Liver (tissue), 9 donors: ENCODE data around the gene FBXO21. TPM values are rescaled to one million over a fixed set of nuclear protein-coding genes. Genes with fewer than 3 reads are reported as not detected.

Source experiments
- DNase-seq: peaks from one replicate; pipeline ENCODE4 v3.0.0-alpha.2; 2017; ENCODE audit warnings: low spot score
- H3K27ac ChIP-seq, 2 donors: one replicate each; pipeline ENCODE4 v1.7.0; 2013; ENCODE audit warnings: inconsistent platforms in 2 of 2, low read length in 2 of 2, control low read depth in 1 of 2, low read depth in 1 of 2, mild to moderate bottlenecking in 1 of 2
- H3K27me3 ChIP-seq, 4 donors: one replicate each; pipeline versions ENCODE4 v1.6.1 to v1.7.0; 2013; ENCODE audit warnings: low read length in 3 of 4, inconsistent platforms in 1 of 4, mild to moderate bottlenecking in 1 of 4, moderate library complexity in 1 of 4; ENCODE audit not compliant: control insufficient read depth in 4 of 4, insufficient read depth in 4 of 4
- H3K36me3 ChIP-seq, 4 donors: one replicate each; pipeline versions ENCODE4 v1.6.1 to v1.7.0; 2013; ENCODE audit warnings: low read length in 3 of 4, mild to moderate bottlenecking in 3 of 4, low read depth in 1 of 4, moderate library complexity in 1 of 4; ENCODE audit not compliant: control insufficient read depth in 4 of 4, insufficient read depth in 3 of 4
- H3K4me1 ChIP-seq, 4 donors: one replicate each; pipeline versions ENCODE4 v1.6.1 to v1.7.0; 2013; ENCODE audit warnings: low read length in 3 of 4, mild to moderate bottlenecking in 3 of 4, moderate library complexity in 1 of 4; ENCODE audit not compliant: control insufficient read depth in 4 of 4, insufficient read depth in 4 of 4
- H3K4me3 ChIP-seq, 3 donors: one replicate each; pipeline versions ENCODE4 v1.6.1 to v1.7.0; 2013; ENCODE audit warnings: low read length in 3 of 3, control low read depth in 1 of 3, low read depth in 1 of 3, mild to moderate bottlenecking in 1 of 3
- H3K9ac ChIP-seq, 2 donors: one replicate each; pipeline ENCODE4 v1.7.0; 2013; ENCODE audit warnings: low read length in 2 of 2, mild to moderate bottlenecking in 2 of 2, moderate library complexity in 2 of 2, control low read depth in 1 of 2, low read depth in 1 of 2
- H3K9me3 ChIP-seq, 4 donors: one replicate each; pipeline versions ENCODE4 v1.6.1 to v1.7.0; 2013; ENCODE audit warnings: low read length in 3 of 4; ENCODE audit not compliant: control insufficient read depth in 4 of 4
- EGR1 ChIP-seq, 2 donors: IDR thresholded peaks; 2 replicates each; pipeline ENCODE4 v1.6.1; 2016 to 2018; ENCODE audit warnings: antibody characterized with exemption in 2 of 2, low read depth in 2 of 2
- FOXA1 ChIP-seq: IDR thresholded peaks from 2 replicates; pipeline ENCODE4 v1.6.1; 2016; ENCODE audit warnings: antibody characterized with exemption
- FOXA2 ChIP-seq: IDR thresholded peaks from 2 replicates; pipeline ENCODE4 v1.6.1; 2016; ENCODE audit warnings: antibody characterized with exemption
- GABPA ChIP-seq, 2 donors: IDR thresholded peaks in 1 of 2; conservative IDR thresholded peaks in 1 of 2; 2 replicates each; pipeline ENCODE4 v1.6.1; 2016; ENCODE audit warnings: antibody characterized with exemption in 2 of 2, mild to moderate bottlenecking in 1 of 2, moderate library complexity in 1 of 2
- HNF4A ChIP-seq, 2 donors: conservative IDR thresholded peaks; 2 replicates each; pipeline ENCODE4 v1.6.1; 2016; ENCODE audit warnings: antibody characterized with exemption in 2 of 2, mild to moderate bottlenecking in 2 of 2
- HNF4G ChIP-seq: IDR thresholded peaks from 2 replicates; pipeline ENCODE4 v1.6.1; 2016; ENCODE audit warnings: antibody characterized with exemption
- JUND ChIP-seq, 2 donors: IDR thresholded peaks; 2 replicates each; pipeline ENCODE4 v1.6.1; 2016; ENCODE audit warnings: antibody characterized with exemption in 2 of 2
- NR2F2 ChIP-seq: IDR thresholded peaks from 2 replicates; pipeline ENCODE4 v1.6.1; 2016; ENCODE audit warnings: antibody characterized with exemption
- RAD21 ChIP-seq, 2 donors: IDR thresholded peaks; 2 replicates each; pipeline ENCODE4 v1.6.1; 2016; ENCODE audit warnings: antibody characterized with exemption in 2 of 2, mild to moderate bottlenecking in 2 of 2
- RXRA ChIP-seq, 2 donors: IDR thresholded peaks; 2 replicates each; pipeline ENCODE4 v1.6.1; 2017 to 2018; ENCODE audit warnings: antibody characterized with exemption in 2 of 2, mild to moderate bottlenecking in 1 of 2
- SP1 ChIP-seq: IDR thresholded peaks from 2 replicates; pipeline ENCODE4 v1.6.1; 2018; ENCODE audit warnings: antibody characterized with exemption, mild to moderate bottlenecking
- TAF1 ChIP-seq: conservative IDR thresholded peaks from 2 replicates; pipeline ENCODE4 v1.6.1; 2016; ENCODE audit warnings: antibody characterized with exemption, mild to moderate bottlenecking
- YY1 ChIP-seq: IDR thresholded peaks from 2 replicates; pipeline ENCODE4 v1.6.1; 2016; ENCODE audit warnings: antibody characterized with exemption, mild to moderate bottlenecking
- WGBS: extraction: QIAGEN DNeasy Blood & Tissue Kit; methylation state at CpG from one replicate; pipeline ENCODE4 v1.1.7; 2013; 5-methylcytosine and 5-hydroxymethylcytosine counted together
- polyA plus RNA-seq, 2 donors: library from polyadenylated mRNA; stranded (reverse) in 1 of 2; unstranded in 1 of 2; fragments of 200-250 nt in 1 of 2; fragments of >200 nt in 1 of 2; fragmentation: Nextera tagmentation in 1 of 2; extraction: Ambion mirVana in 1 of 2; gene quantifications; one replicate each; pipeline versions ENCODE4 v1.2.1 to v1.2.3, GENCODE V29; 2013 to 2015
- total RNA-seq, 2 donors: library from RNA; depleted of rRNA; stranded (reverse); fragments of >200 nt; gene quantifications; one replicate each; pipeline ENCODE4 v1.2.3, GENCODE V29; 2014
- TF ChIP-seq, protein P1 (sequence below): IDR thresholded peaks from 2 replicates; pipeline ENCODE4 v1.6.1; 2016; ENCODE audit warnings: antibody characterized with exemption
- TF ChIP-seq, protein P2 (sequence below): fragments of 150-350 bp; IDR thresholded peaks from 2 replicates; pipeline ENCODE4 v1.5.1; 2017; ENCODE audit warnings: improper control_type of control experiment, low read depth, low read length; ENCODE audit not compliant: missing input control
- TF ChIP-seq, protein P3 (sequence below): IDR thresholded peaks from 2 replicates; pipeline ENCODE4 v1.6.1; 2016; ENCODE audit warnings: antibody characterized with exemption
- TF ChIP-seq, protein P4 (sequence below): IDR thresholded peaks from 2 replicates; pipeline ENCODE4 v1.6.1; 2016; ENCODE audit warnings: antibody characterized with exemption, mild to moderate bottlenecking
- TF ChIP-seq, protein P5 (sequence below): IDR thresholded peaks from 2 replicates; pipeline ENCODE4 v1.6.1; 2016; ENCODE audit warnings: antibody characterized with exemption
- donor health status: healthy.
- donor health status: healthy.
- donor health status: healthy.
- donor health status: healthy.
- donor health status: healthy.

Gene FBXO21
- total and polyA plus RNA-seq, 4 donors, result 12.9 to 54.4 (median 21.1) TPM

DNA sequence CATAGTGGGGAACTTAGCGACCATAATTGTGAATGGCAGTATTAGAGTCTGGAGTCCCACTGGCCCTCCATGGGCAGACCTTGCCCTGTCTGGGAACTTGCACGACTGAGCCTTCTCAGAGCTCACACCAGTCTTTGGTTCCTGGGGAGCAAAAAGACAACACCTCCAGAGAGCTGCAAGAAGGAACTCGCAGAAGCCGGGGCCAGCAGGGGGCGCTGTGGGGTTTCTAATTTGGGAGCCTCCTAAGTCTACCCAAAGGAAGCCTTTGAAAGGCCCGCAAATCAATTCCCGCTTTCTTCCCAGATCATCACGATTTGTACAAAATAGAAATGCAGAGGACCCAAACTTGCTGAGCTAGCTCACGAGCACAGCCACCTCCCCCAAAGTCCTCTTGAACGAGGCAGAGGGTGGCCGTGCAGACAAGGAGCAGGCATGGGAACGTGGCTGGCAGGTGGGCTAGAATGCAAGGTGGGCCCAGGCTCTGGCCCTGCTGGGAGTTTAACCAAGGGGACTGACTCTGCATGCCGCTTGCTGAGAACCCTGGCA is 46.3 kb upstream of the FBXO21 start:
- Histone ChIP-seq H3K4me1 (no peaks in the 10 kb centered on the region), H3K9me3 (no peaks in the 10 kb centered on the region), H3K27me3 (no peaks in the 10 kb centered on the region), H3K9ac (no peak overlapping the region), H3K36me3 (no peaks in the 10 kb centered on the region), H3K27ac (no peak overlapping the region), H3K4me3 (no peak overlapping the region)
- TF ChIP-seq FOXA2, result no peak
- TF ChIP-seq, protein P1, sequence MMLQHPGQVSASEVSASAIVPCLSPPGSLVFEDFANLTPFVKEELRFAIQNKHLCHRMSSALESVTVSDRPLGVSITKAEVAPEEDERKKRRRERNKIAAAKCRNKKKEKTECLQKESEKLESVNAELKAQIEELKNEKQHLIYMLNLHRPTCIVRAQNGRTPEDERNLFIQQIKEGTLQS, result no peak
- TF ChIP-seq RAD21 (IDR thresholded peaks at IDR 0.05), result peak; percentile 71 to 78
- TF ChIP-seq, protein P2, sequence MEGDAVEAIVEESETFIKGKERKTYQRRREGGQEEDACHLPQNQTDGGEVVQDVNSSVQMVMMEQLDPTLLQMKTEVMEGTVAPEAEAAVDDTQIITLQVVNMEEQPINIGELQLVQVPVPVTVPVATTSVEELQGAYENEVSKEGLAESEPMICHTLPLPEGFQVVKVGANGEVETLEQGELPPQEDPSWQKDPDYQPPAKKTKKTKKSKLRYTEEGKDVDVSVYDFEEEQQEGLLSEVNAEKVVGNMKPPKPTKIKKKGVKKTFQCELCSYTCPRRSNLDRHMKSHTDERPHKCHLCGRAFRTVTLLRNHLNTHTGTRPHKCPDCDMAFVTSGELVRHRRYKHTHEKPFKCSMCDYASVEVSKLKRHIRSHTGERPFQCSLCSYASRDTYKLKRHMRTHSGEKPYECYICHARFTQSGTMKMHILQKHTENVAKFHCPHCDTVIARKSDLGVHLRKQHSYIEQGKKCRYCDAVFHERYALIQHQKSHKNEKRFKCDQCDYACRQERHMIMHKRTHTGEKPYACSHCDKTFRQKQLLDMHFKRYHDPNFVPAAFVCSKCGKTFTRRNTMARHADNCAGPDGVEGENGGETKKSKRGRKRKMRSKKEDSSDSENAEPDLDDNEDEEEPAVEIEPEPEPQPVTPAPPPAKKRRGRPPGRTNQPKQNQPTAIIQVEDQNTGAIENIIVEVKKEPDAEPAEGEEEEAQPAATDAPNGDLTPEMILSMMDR, result peak; percentile 69
- TF ChIP-seq GABPA (IDR thresholded peaks at IDR 0.05 in 1 of 2, conservative IDR thresholded peaks at IDR 0.05 in 1 of 2), result no peak
- no peak for TF ChIP-seq SP1
- DNase-seq, result peak; percentile 88
- WGBS, result 10% methylated on average over 13 of the region's 13 CpGs

DNA sequence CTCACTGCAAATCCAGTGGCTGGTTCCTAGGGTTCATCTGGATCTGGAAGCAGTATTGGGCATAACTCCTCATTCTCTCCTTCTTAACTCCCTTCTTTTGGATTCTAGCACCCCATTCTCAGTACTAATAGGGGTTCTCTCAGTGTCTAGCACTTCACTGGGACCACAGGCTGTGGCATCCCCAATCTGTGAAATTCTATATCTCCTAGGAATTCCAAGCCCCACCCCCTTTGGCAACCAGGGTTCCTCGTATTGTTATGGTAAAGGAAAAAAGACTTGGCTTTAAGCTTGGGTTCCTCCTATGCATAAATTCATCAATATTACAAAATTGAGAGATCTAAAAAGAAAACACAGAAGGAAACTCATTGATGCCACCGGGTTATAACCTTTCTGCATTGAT is 45.0 kb upstream of the FBXO21 start:
- Histone ChIP-seq H3K4me1 (no peaks in the 10 kb centered on the region), H3K27ac (no peak overlapping the region), H3K36me3 (no peaks in the 10 kb centered on the region), H3K4me3 (no peak overlapping the region), H3K9ac (no peak overlapping the region), H3K9me3 (no peaks in the 10 kb centered on the region), H3K27me3 (no peaks in the 10 kb centered on the region)
- DNase-seq, result no peak
- TF ChIP-seq HNF4A (conservative IDR thresholded peaks at IDR 0.05), result no peak
- TF ChIP-seq RAD21 (IDR thresholded peaks at IDR 0.05), result no peak
- TF ChIP-seq YY1, result no peak
- TF ChIP-seq JUND (IDR thresholded peaks at IDR 0.05), result no peak
- no peak for TF ChIP-seq SP1
- TF ChIP-seq FOXA1, result no peak
- TF ChIP-seq, protein P2, result no peak
- TF ChIP-seq NR2F2, result no peak
- TF ChIP-seq TAF1, result no peak
- TF ChIP-seq, protein P1, result no peak
- no peak for TF ChIP-seq HNF4G
- TF ChIP-seq, protein P3, sequence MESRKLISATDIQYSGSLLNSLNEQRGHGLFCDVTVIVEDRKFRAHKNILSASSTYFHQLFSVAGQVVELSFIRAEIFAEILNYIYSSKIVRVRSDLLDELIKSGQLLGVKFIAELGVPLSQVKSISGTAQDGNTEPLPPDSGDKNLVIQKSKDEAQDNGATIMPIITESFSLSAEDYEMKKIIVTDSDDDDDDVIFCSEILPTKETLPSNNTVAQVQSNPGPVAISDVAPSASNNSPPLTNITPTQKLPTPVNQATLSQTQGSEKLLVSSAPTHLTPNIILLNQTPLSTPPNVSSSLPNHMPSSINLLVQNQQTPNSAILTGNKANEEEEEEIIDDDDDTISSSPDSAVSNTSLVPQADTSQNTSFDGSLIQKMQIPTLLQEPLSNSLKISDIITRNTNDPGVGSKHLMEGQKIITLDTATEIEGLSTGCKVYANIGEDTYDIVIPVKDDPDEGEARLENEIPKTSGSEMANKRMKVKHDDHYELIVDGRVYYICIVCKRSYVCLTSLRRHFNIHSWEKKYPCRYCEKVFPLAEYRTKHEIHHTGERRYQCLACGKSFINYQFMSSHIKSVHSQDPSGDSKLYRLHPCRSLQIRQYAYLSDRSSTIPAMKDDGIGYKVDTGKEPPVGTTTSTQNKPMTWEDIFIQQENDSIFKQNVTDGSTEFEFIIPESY, result no peak
- TF ChIP-seq GABPA (IDR thresholded peaks at IDR 0.05 in 1 of 2, conservative IDR thresholded peaks at IDR 0.05 in 1 of 2), result no peak
- no peak for TF ChIP-seq EGR1 (IDR thresholded peaks at IDR 0.05; ENCODE audit: low read depth in 2 of 2)
- TF ChIP-seq FOXA2, result no peak
- TF ChIP-seq, protein P4, sequence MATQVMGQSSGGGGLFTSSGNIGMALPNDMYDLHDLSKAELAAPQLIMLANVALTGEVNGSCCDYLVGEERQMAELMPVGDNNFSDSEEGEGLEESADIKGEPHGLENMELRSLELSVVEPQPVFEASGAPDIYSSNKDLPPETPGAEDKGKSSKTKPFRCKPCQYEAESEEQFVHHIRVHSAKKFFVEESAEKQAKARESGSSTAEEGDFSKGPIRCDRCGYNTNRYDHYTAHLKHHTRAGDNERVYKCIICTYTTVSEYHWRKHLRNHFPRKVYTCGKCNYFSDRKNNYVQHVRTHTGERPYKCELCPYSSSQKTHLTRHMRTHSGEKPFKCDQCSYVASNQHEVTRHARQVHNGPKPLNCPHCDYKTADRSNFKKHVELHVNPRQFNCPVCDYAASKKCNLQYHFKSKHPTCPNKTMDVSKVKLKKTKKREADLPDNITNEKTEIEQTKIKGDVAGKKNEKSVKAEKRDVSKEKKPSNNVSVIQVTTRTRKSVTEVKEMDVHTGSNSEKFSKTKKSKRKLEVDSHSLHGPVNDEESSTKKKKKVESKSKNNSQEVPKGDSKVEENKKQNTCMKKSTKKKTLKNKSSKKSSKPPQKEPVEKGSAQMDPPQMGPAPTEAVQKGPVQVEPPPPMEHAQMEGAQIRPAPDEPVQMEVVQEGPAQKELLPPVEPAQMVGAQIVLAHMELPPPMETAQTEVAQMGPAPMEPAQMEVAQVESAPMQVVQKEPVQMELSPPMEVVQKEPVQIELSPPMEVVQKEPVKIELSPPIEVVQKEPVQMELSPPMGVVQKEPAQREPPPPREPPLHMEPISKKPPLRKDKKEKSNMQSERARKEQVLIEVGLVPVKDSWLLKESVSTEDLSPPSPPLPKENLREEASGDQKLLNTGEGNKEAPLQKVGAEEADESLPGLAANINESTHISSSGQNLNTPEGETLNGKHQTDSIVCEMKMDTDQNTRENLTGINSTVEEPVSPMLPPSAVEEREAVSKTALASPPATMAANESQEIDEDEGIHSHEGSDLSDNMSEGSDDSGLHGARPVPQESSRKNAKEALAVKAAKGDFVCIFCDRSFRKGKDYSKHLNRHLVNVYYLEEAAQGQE, result no peak
- TF ChIP-seq RXRA (IDR thresholded peaks at IDR 0.05), result no peak
- TF ChIP-seq, protein P5, sequence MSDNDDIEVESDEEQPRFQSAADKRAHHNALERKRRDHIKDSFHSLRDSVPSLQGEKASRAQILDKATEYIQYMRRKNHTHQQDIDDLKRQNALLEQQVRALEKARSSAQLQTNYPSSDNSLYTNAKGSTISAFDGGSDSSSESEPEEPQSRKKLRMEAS, result no peak
- 44% methylated on average over 2 of the region's 2 CpGs for WGBS
